GM21526 (cell line): ENCODE measurements around the gene HMGB1.
"Not testable (repeated sequence)": the region's sequence is repeated elsewhere in the genome, so short reads cannot be mapped to it uniquely, and the experiment has no call there.

ENCODE experiments used
- ATAC-seq: cut with Tn5 transposase; IDR thresholded peaks from one replicate; pipeline ENCODE4 v1.9.1; 2021; ENCODE audit warnings: moderate library complexity; ENCODE audit not compliant: unreplicated experiment, low FRiP score

HMGB1 gene

GRCh38 chr13:30466841-30467252, 1.1 kb upstream of the HMGB1 start:
- no peak for ATAC-seq

GRCh38 chr13:30466358-30466714, 600 bp upstream of the HMGB1 start:
- no peak for ATAC-seq

GRCh38 chr13:30465343-30465592, 468 bp downstream of the HMGB1 start:
- no peak for ATAC-seq

- peak; percentile 25 for ATAC-seq
These were observed 1.0 kb downstream of the HMGB1 start for GRCh38 chr13:30464496-30465342.

GRCh38 chr13:30463787-30464495, 1.8 kb downstream of the HMGB1 start:
- peak; percentile 35 for ATAC-seq

GRCh38 chr13:30461279-30462066, 4.3 kb downstream of the HMGB1 start:
- ATAC-seq: not testable (repeated sequence)

GRCh38 chr13:30457306-30457891, 8.3 kb downstream of the HMGB1 start:
- no peak for ATAC-seq

- ATAC-seq: no peak
These were observed 9.4 kb downstream of the HMGB1 start for GRCh38 chr13:30456290-30456689.

GRCh38 chr13:30454991-30455390, 10.7 kb downstream of the HMGB1 start:
- ATAC-seq: no peak

- ATAC-seq: no peak
These were observed 12.0 kb downstream of the HMGB1 start for GRCh38 chr13:30453727-30454126.

- not testable (repeated sequence) for ATAC-seq
These were observed 14.3 kb downstream of the HMGB1 start for GRCh38 chr13:30451476-30451875.

- ATAC-seq: no peak
These were observed 15.7 kb downstream of the HMGB1 start for GRCh38 chr13:30450066-30450465.

- no peak for ATAC-seq
These were observed 17.3 kb downstream of the HMGB1 start for GRCh38 chr13:30448441-30448840.

- ATAC-seq: no peak
These were observed 19.6 kb downstream of the HMGB1 start for GRCh38 chr13:30446126-30446500.

- peak; percentile 39 for ATAC-seq
These were observed 21.8 kb downstream of the HMGB1 start for GRCh38 chr13:30443957-30444404.

GRCh38 chr13:30443491-30443890, 22.2 kb downstream of the HMGB1 start:
- ATAC-seq: not testable (repeated sequence)

GRCh38 chr13:30442926-30443325, 22.8 kb downstream of the HMGB1 start:
- no peak for ATAC-seq

GRCh38 chr13:30440910-30441703, 24.6 kb downstream of the HMGB1 start:
- no peak for ATAC-seq

GRCh38 chr13:30438286-30438685, 27.4 kb downstream of the HMGB1 start:
- no peak for ATAC-seq

GRCh38 chr13:30437177-30437576, 28.6 kb downstream of the HMGB1 start:
- ATAC-seq: no peak
